A549 (cell line): ENCODE data around the gene UGT1A3. TPM values are rescaled to one million over a fixed set of nuclear protein-coding genes. Genes with fewer than 3 reads are reported as not detected.

ENCODE experiments used
- ATAC-seq, 2 experiments: fragments of 200-7000 bp in 1 of 2; fragments of >200 bp in 1 of 2; cut with Nextera tagmentation in 1 of 2; cut with Tn5 transposase in 1 of 2; 3 replicates each; pipeline versions ENCODE4 v1.8.0 to v1.9.1; 2018 to 2020; ENCODE audit warnings: mild to moderate bottlenecking in 1 of 2, moderate library complexity in 1 of 2
- CTCF ChIA-PET: fragments of 300-600 bp; sonication (Branson Sonifier 250); formaldehyde crosslinking; extraction: SDS; loops from one replicate; lab custom pipeline; 2021; ENCODE audit warnings: antibody characterized with exemption, inconsistent platforms; lab: Yijun Ruan, JAX
- POLR2A ChIA-PET: fragments of 350-600 bp; formaldehyde crosslinking; extraction: SDS; loops from one replicate; lab custom pipeline; 2021; ENCODE audit warnings: antibody characterized with exemption, inconsistent platforms; lab: Yijun Ruan, JAX
- DNase-seq, 2 experiments: peaks; one replicate each; pipeline versions ENCODE4 v3.0.0 to v3.0.0-alpha.2; 2011 to 2016; ENCODE audit warnings: low read depth in 1 of 2, low spot score in 1 of 2
- FAIRE-seq: peaks from 2 replicates; lab custom pipeline; 2011; peaks lifted over from hg19 to GRCh38; lab: Jason Lieb, UNC
- H3K27ac ChIP-seq, 2 experiments: fragments of >200 bp; sonication (Bioruptor Twin); formaldehyde crosslinking; 3 replicates each; pipeline ENCODE4 v1.5.1; 2016 to 2017
- H3K4me1 ChIP-seq: fragments of >200 bp; sonication (Bioruptor Twin); formaldehyde crosslinking; 3 replicates; pipeline ENCODE4 v1.6.1; 2016
- H3K4me2 ChIP-seq: fragments of >200 bp; sonication (Bioruptor Twin); formaldehyde crosslinking; 3 replicates; pipeline ENCODE4 v1.6.1; 2016
- H3K4me3 ChIP-seq: fragments of >200 bp; sonication (Bioruptor Twin); formaldehyde crosslinking; 3 replicates; pipeline ENCODE4 v1.5.1; 2016
- H3K9me3 ChIP-seq: fragments of >200 bp; sonication (Bioruptor Twin); formaldehyde crosslinking; 3 replicates; pipeline ENCODE4 v1.6.1; 2016
- EHF ChIP-seq: fragments of 250-450 bp; sonication (Bioruptor Pico); IDR thresholded peaks from 2 replicates; pipeline ENCODE4 v1.5.0; 2020; ENCODE audit warnings: mild to moderate bottlenecking
- EHMT2 ChIP-seq: fragments of 200-600 bp; sonication (generic); IDR thresholded peaks from 2 replicates; pipeline ENCODE4 v1.6.1; 2016; ENCODE audit warnings: antibody characterized with exemption, low read depth, mild to moderate bottlenecking, moderate library complexity
- EP300 ChIP-seq, 2 experiments: fragments of >200 bp; sonication (Bioruptor Twin); formaldehyde crosslinking; IDR thresholded peaks; 2 replicates in 1 of 2; 3 replicates in 1 of 2; pipeline ENCODE4 v1.6.1; 2016 to 2017
- HDAC2 ChIP-seq: fragments of 200-600 bp; sonication (generic); IDR thresholded peaks from 2 replicates; pipeline ENCODE4 v1.6.1; 2016
- HMGXB4 ChIP-seq: fragments of 250-450 bp; sonication (Bioruptor Pico); IDR thresholded peaks from 2 replicates; pipeline ENCODE4 v1.5.0; 2021; ENCODE audit warnings: mild to moderate bottlenecking, moderate library complexity, borderline replicate concordance
- HOXB5 ChIP-seq: fragments of 250-450 bp; sonication (Bioruptor Pico); IDR thresholded peaks from 2 replicates; pipeline ENCODE4 v1.5.0; 2020; ENCODE audit warnings: mild to moderate bottlenecking, moderate library complexity
- PHF8 ChIP-seq: fragments of 200-600 bp; sonication (generic); IDR thresholded peaks from 2 replicates; pipeline ENCODE4 v1.6.1; 2016; ENCODE audit warnings: low read depth, mild to moderate bottlenecking, antibody characterized with exemption, moderate library complexity, borderline replicate concordance
- POLR2A ChIP-seq: IDR thresholded peaks from 2 replicates; pipeline ENCODE4 v1.6.1; 2012; ENCODE audit warnings: mild to moderate bottlenecking, low read length
- RARB ChIP-seq: fragments of 250-450 bp; sonication (Bioruptor Pico); IDR thresholded peaks from 2 replicates; pipeline ENCODE4 v1.8.0; 2021; ENCODE audit warnings: mild to moderate bottlenecking, moderate library complexity
- RCOR1 ChIP-seq: fragments of 150-350 bp; IDR thresholded peaks from 2 replicates; pipeline ENCODE4 v1.6.1; 2014; ENCODE audit warnings: antibody characterized with exemption, low read length, low read depth
- SMC3 ChIP-seq: fragments of >200 bp; sonication (Bioruptor Twin); formaldehyde crosslinking; IDR thresholded peaks from 3 replicates; pipeline ENCODE4 v1.6.1; 2018; ENCODE audit warnings: inconsistent platforms
- SREBF2 ChIP-seq: fragments of 450-650 bp; IDR thresholded peaks from 2 replicates; pipeline ENCODE4 v1.6.1; 2014; ENCODE audit warnings: mild to moderate bottlenecking, moderate library complexity
- ZNF302 ChIP-seq: fragments of 250-450 bp; sonication (Bioruptor Pico); IDR thresholded peaks from 2 replicates; pipeline ENCODE4 v1.9.0; 2021; ENCODE audit warnings: inconsistent platforms, mild to moderate bottlenecking, moderate library complexity
- WGBS: methylation state at CpG from one replicate; pipeline ENCODE4 v1.1.6; 2017; ENCODE audit errors: missing lambda C conversion rate; 5-methylcytosine and 5-hydroxymethylcytosine counted together
- polyA plus RNA-seq, 4 experiments: library from polyadenylated mRNA; depleted of rRNA in 3 of 4; stranded (reverse); fragments of >200 nt; fragmentation: RNase III in 1 of 4; extraction: RNeasy Plus Mini Kit Qiagen cat#74134 plus additional on column Dnase treatment in 1 of 4; gene quantifications; 2 replicates in 3 of 4; 3 replicates in 1 of 4; pipeline ENCODE4 v1.2.3, GENCODE V29; 2011 to 2017
- TF ChIP-seq, protein P1 (sequence below): IDR thresholded peaks from 2 replicates; pipeline ENCODE4 v1.6.1; 2012
- TF ChIP-seq, protein P2 (sequence below): fragments of >200 bp; sonication (Bioruptor Twin); formaldehyde crosslinking; IDR thresholded peaks from 3 replicates; pipeline ENCODE4 v1.6.1; 2016
- TF ChIP-seq, protein P3 (sequence below): fragments of >200 bp; sonication (Bioruptor Twin); formaldehyde crosslinking; IDR thresholded peaks from 2 replicates; pipeline ENCODE4 v1.6.1; 2016

The UGT1A3 gene
- polyA plus RNA-seq, 2 of the 4 experiments (the other 2 are of a cell fraction): 0.23 to 0.39 TPM

GRCh38 chr2:233802132-233802815, 73.4 kb downstream of the UGT1A3 start:
- Histone ChIP-seq H3K4me2 (no peak overlapping the region), H3K4me3 (no peak overlapping the region), H3K4me1 (peaks cover 8% of the 10 kb centered on the region), H3K9me3 (no peaks in the 10 kb centered on the region), H3K27ac (peak overlapping the region; percentile 18 to 65; a peak in 3 of 6 replicates)
- CTCF ChIA-PET: interaction anchor here (0.9 kb wide), 1 partner anchor 30 kb away, joined by 3 read pairs; no protein-coding TSS in a partner anchor
- TF ChIP-seq PHF8 (no peak), HDAC2 (no peak), POLR2A (no peak)
- no peak for DNase-seq
- no peak for ATAC-seq
- no peak for FAIRE-seq
- WGBS: 100% methylated on average over 2 of the region's 3 CpGs
- POLR2A ChIA-PET: no interaction called here

DNA sequence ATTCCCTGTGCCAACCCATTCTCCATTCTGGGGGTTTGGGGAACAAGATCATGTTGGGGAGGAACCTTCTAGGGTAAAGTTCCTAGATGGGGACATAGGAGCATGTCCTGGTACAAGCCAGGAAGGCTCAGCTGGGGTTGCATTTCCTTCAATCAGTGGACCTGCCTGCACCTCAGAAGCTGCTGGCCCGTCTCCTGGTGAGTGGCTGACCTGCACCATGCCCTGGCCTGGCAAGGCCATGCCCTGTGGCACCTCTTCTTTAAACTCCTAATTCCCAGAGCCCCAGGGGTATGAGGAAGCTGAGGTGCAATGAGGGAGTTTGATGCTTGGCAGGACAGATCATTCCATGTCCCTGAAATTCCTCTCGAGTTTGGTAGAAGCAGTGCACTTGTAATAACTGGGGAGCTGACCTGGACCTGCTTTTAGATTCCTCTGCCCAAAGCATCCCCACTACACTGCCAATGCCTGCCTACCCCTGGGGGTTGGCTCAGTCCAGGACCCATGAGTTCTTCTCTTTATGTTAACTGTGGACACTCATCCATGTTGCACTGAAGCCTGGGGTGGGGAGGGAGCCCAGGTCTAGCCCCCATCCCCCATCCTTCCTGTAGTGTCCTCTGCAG, 74.6 kb downstream of the UGT1A3 start:
- peaks cover 8% of the 10 kb centered on the region for H3K4me1 ChIP-seq
- DNase-seq: no peak
- 72% methylated on average over 2 of the region's 2 CpGs for WGBS
- H3K27ac ChIP-seq: peak overlapping the region in 1 of 2 experiments; percentile 65; a peak in 3 of 6 replicates
- no peak for TF ChIP-seq EHF (CRISPR knock-in tag)
- TF ChIP-seq EHMT2: no peak
- TF ChIP-seq RCOR1: no peak
- TF ChIP-seq, protein P1, sequence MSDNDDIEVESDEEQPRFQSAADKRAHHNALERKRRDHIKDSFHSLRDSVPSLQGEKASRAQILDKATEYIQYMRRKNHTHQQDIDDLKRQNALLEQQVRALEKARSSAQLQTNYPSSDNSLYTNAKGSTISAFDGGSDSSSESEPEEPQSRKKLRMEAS: no peak
- TF ChIP-seq, all 56 proteins: peak for 0
- CTCF ChIA-PET: interaction anchor here (1.3 kb wide), 1 partner anchor 8 kb away, joined by 4 read pairs; no protein-coding TSS in a partner anchor
- H3K4me2 ChIP-seq: no peak overlapping the region
- POLR2A ChIA-PET: no interaction called here
- H3K9me3 ChIP-seq: no peaks in the 10 kb centered on the region
- no peak overlapping the region for H3K4me3 ChIP-seq
- no peak for ATAC-seq
- no peak for FAIRE-seq

DNA sequence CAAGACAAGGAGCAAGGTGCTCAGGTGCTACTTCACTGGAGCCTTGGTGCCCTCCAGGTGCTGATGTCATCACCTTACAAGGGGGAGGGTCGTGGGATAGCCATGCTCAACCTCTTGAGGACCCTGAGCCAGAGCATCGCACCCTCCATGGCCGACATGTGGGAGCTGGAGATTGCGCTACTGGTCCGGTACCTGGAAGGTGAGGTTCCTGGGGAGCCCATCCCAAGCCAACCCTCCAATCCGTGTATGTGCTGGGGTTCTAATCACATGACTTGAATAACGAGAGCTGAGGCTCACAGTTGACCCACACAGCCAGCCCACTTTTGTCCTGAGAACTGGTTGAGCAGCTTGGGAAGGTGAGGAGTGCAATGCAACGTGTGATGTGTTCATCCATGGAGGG, 75.2 kb downstream of the UGT1A3 start:
- ChIA-PET CTCF (interaction anchor here (1.3 kb wide), 1 partner anchor 9 kb away, joined by 4 read pairs; no protein-coding TSS in a partner anchor), POLR2A (no interaction called here)
- FAIRE-seq: no peak
- TF ChIP-seq SREBF2: no peak
- TF ChIP-seq RARB (CRISPR knock-in tag): no peak
- TF ChIP-seq EP300 (IDR thresholded peaks at IDR 0.05): no peak
- no peak for TF ChIP-seq SMC3
- no peak for TF ChIP-seq HOXB5 (CRISPR knock-in tag)
- no peak for TF ChIP-seq ZNF302 (CRISPR knock-in tag)
- TF ChIP-seq RCOR1: no peak
- TF ChIP-seq HMGXB4 (CRISPR knock-in tag): no peak
- TF ChIP-seq, protein P2, sequence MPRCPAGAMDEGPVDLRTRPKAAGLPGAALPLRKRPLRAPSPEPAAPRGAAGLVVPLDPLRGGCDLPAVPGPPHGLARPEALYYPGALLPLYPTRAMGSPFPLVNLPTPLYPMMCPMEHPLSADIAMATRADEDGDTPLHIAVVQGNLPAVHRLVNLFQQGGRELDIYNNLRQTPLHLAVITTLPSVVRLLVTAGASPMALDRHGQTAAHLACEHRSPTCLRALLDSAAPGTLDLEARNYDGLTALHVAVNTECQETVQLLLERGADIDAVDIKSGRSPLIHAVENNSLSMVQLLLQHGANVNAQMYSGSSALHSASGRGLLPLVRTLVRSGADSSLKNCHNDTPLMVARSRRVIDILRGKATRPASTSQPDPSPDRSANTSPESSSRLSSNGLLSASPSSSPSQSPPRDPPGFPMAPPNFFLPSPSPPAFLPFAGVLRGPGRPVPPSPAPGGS: no peak
- TF ChIP-seq PHF8: no peak
- TF ChIP-seq, protein P3, sequence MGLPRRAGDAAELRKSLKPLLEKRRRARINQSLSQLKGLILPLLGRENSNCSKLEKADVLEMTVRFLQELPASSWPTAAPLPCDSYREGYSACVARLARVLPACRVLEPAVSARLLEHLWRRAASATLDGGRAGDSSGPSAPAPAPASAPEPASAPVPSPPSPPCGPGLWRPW: no peak
- TF ChIP-seq HDAC2: no peak
- Histone ChIP-seq H3K9me3 (no peaks in the 10 kb centered on the region), H3K27ac (peak overlapping the region in 1 of 2 experiments; percentile 57; a peak in 1 of 6 replicates), H3K4me1 (peaks cover 8% of the 10 kb centered on the region), H3K4me3 (no peak overlapping the region), H3K4me2 (no peak overlapping the region)
- no peak for DNase-seq
- WGBS: 69% methylated on average over 8 of the region's 8 CpGs
- no peak for ATAC-seq
